Peyer's patch (tissue), 4 donors: ENCODE data around the gene GNAS-AS1. TPM values are rescaled to one million over a fixed set of nuclear protein-coding genes. Genes with fewer than 3 reads are reported as not detected.

Experiments used
- DNase-seq, 3 donors: peaks; one replicate each; pipeline ENCODE4 v3.0.0-alpha.2; 2017 to 2019
- H3K27ac ChIP-seq, 4 donors: fragments of 200-600 bp; sonication (generic); one replicate each; pipeline ENCODE4 v1.5.1; 2016 to 2019
- H3K27me3 ChIP-seq, 2 donors: fragments of 200-600 bp; sonication (generic); one replicate each; pipeline ENCODE4 v1.5.1; 2019
- H3K36me3 ChIP-seq, 3 donors: fragments of 200-600 bp; sonication (generic); one replicate each; pipeline ENCODE4 v1.5.1; 2016 to 2019
- H3K4me1 ChIP-seq, 4 donors: fragments of 200-600 bp; sonication (generic); one replicate each; pipeline ENCODE4 v1.5.1; 2016 to 2019
- H3K4me3 ChIP-seq, 4 donors: fragments of 200-600 bp; sonication (generic); 1 replicate in 3 of 4; 2 replicates in 1 of 4; pipeline ENCODE4 v1.5.1; 2016 to 2019; ENCODE audit warnings: mild to moderate bottlenecking in 1 of 4
- H3K9me3 ChIP-seq, 4 donors: fragments of 200-600 bp; sonication (generic); one replicate each; pipeline ENCODE4 v1.5.1; 2016 to 2019; ENCODE audit warnings: mild to moderate bottlenecking in 1 of 4
- POLR2A ChIP-seq, 2 donors: fragments of 450-650 bp; IDR thresholded peaks; one replicate each; pipeline ENCODE4 v1.5.1; 2017; ENCODE audit warnings: antibody characterized with exemption in 2 of 2, mild to moderate bottlenecking in 2 of 2, moderate library complexity in 2 of 2
- total RNA-seq, 4 donors: library from RNA; depleted of rRNA; stranded (reverse); fragments of >200 nt; gene quantifications; one replicate each; pipeline ENCODE4 v1.1.0, GENCODE V29; 2016
- TF ChIP-seq, protein P1 (sequence below), 6 experiments: fragments of 450-650 bp in 4 of 6; fragments of 200-600 bp in 2 of 6; sonication (generic) in 1 of 6; IDR thresholded peaks; one replicate each; pipeline ENCODE4 v1.5.1; 2017 to 2019; ENCODE audit warnings: antibody characterized with exemption in 6 of 6, mild to moderate bottlenecking in 3 of 6, moderate library complexity in 1 of 6

The GNAS-AS1 gene
- total RNA-seq, 4 donors from 2014 or later, result 0.67 to 1.3 TPM; not detected in 2

DNA sequence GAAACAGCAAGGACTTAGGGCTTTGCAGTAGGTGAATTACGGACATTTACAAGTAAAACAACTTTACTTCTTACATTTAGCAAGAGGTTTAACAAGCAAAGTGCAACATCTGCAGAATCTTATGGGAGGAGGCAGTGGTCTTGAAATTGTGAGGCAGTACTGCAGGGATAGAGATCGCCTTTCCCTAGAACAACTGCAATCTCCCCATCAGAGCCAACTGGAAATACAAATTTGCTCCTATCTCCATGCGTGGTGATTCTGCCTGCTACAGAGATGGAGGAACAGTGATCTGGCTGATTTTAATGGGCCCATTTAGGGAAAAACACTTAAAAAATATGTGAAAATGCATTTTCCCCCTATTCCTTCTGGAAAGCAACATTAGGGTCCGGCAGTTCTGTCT lies 27.7 kb upstream of the GNAS-AS1 start:
- H3K4me1 ChIP-seq, result no peaks in the 10 kb centered on the region
- no peaks in the 10 kb centered on the region for H3K27me3 ChIP-seq
- no peak for DNase-seq
- H3K36me3 ChIP-seq, result no peaks in the 10 kb centered on the region
- TF ChIP-seq, protein P1, sequence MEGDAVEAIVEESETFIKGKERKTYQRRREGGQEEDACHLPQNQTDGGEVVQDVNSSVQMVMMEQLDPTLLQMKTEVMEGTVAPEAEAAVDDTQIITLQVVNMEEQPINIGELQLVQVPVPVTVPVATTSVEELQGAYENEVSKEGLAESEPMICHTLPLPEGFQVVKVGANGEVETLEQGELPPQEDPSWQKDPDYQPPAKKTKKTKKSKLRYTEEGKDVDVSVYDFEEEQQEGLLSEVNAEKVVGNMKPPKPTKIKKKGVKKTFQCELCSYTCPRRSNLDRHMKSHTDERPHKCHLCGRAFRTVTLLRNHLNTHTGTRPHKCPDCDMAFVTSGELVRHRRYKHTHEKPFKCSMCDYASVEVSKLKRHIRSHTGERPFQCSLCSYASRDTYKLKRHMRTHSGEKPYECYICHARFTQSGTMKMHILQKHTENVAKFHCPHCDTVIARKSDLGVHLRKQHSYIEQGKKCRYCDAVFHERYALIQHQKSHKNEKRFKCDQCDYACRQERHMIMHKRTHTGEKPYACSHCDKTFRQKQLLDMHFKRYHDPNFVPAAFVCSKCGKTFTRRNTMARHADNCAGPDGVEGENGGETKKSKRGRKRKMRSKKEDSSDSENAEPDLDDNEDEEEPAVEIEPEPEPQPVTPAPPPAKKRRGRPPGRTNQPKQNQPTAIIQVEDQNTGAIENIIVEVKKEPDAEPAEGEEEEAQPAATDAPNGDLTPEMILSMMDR (IDR thresholded peaks at IDR 0.05), result no peak
- TF ChIP-seq POLR2A (IDR thresholded peaks at IDR 0.05), result no peak
- no peak overlapping the region for H3K27ac ChIP-seq
- no peak overlapping the region for H3K4me3 ChIP-seq
- no peaks in the 10 kb centered on the region for H3K9me3 ChIP-seq

DNA sequence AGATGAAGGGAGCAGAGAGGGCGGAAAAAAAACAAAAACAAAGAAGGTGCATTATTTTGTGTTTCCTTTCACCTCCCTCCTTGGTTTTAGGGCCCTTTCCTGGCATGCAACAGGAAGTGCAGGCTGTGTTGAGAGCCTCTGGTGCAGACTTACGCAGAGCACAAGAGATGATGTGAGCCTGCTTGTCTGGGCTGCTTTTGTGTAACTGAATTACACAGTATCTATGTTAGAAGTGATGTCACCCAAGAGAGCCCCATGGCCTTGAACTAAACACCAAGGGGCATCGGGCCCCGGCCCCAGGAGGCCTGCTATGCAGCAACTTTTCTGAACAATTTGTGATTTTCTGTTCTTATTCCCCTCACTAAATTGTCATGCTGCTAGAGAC lies 27.3 kb upstream of the GNAS-AS1 start:
- Histone ChIP-seq H3K27ac (no peak overlapping the region), H3K36me3 (no peaks in the 10 kb centered on the region), H3K4me3 (no peak overlapping the region), H3K4me1 (no peaks in the 10 kb centered on the region), H3K27me3 (no peaks in the 10 kb centered on the region), H3K9me3 (no peaks in the 10 kb centered on the region)
- no peak for TF ChIP-seq POLR2A (IDR thresholded peaks at IDR 0.05)
- TF ChIP-seq, protein P1 (IDR thresholded peaks at IDR 0.05), result no peak
- no peak for DNase-seq

DNA sequence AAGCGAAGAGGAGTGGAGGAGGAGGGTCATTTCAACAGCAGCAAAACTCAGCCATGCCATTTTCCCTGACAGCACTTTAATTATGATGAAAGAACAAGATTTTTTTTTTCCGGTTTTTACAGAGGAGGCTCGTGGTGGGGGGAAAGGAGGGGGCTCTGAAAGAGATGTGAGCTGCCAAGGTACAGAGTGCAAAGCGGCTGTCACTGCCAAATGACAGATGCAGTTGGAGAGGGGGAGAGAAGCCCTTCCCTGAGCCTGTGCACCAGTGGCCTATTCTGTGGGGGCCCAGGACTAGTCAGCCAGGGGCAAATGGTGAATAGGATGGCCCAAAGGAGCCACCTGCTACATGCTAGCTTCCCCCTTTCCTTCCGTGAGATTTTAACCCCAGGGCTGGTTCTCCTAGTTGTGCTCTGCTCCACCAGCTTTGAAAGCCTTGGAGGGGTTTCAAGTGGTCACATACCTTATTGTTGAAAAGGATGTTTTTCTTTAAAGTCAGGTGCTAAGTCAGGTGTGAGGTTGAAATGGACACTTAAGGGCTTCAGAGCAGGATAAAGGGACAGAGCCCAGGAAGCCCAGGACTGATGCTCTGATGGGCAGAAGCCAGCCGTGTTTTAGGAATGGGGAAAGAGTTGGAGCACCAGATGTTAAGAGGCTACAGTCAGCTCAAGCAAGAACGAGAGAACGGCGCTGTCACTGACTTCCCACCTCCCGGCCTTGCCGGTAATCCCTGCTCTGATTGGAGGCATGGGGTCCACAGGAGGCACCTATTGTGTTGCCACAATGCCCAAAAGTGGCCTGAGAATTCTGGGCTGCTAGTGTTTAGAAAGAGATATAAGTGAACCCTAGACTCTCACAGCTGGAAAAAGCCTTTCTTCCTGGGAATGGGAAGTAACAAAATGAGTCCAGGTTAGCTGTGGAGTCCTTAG lies 26.6 kb upstream of the GNAS-AS1 start:
- no peaks in the 10 kb centered on the region for H3K27me3 ChIP-seq
- no peak for DNase-seq
- no peaks in the 10 kb centered on the region for H3K9me3 ChIP-seq
- no peak overlapping the region for H3K4me3 ChIP-seq
- no peak for TF ChIP-seq POLR2A (IDR thresholded peaks at IDR 0.05)
- TF ChIP-seq, protein P1 (IDR thresholded peaks at IDR 0.05), result no peak
- no peaks in the 10 kb centered on the region for H3K36me3 ChIP-seq
- H3K27ac ChIP-seq, result no peak overlapping the region
- no peaks in the 10 kb centered on the region for H3K4me1 ChIP-seq

- no peaks in the 10 kb centered on the region for H3K9me3 ChIP-seq
- DNase-seq, result no peak
These were observed 25.7 kb upstream of the GNAS-AS1 start for GRCh38 chr20:58876437-58876836.

GRCh38 chr20:58875541-58876134 lies 24.9 kb upstream of the GNAS-AS1 start:
- TF ChIP-seq, protein P1 (IDR thresholded peaks at IDR 0.05), result no peak
- no peak for TF ChIP-seq POLR2A (IDR thresholded peaks at IDR 0.05)
- Histone ChIP-seq H3K27ac (no peak overlapping the region), H3K27me3 (no peaks in the 10 kb centered on the region), H3K4me3 (no peak overlapping the region), H3K4me1 (no peaks in the 10 kb centered on the region), H3K36me3 (no peaks in the 10 kb centered on the region), H3K9me3 (no peaks in the 10 kb centered on the region)
- DNase-seq, result no peak

More at GRCh38 chr20:58876437-58876836, 25.7 kb upstream of the GNAS-AS1 start:
- H3K4me3 ChIP-seq, result no peak overlapping the region
- no peaks in the 10 kb centered on the region for H3K27me3 ChIP-seq
- H3K27ac ChIP-seq, result no peak overlapping the region
- no peaks in the 10 kb centered on the region for H3K36me3 ChIP-seq
- H3K4me1 ChIP-seq, result no peaks in the 10 kb centered on the region
- TF ChIP-seq, protein P1 (IDR thresholded peaks at IDR 0.05), result no peak
- no peak for TF ChIP-seq POLR2A (IDR thresholded peaks at IDR 0.05)
